Mesenchymal stem cell (in vitro differentiated cells and primary cell): Measurements from ENCODE around the gene BSCL2.
"Not testable (repeated sequence)": the region's sequence is repeated elsewhere in the genome, so short reads cannot be mapped to it uniquely, and the experiment has no call there.

Experiments
- DNase-seq: peaks from one replicate; pipeline ENCODE4 v3.0.0-alpha.2; 2013
- H2AFZ ChIP-seq: one replicate; pipeline ENCODE4 v1.6.1; 2013; ENCODE audit warnings: low read depth, mild to moderate bottlenecking, control low read depth, inconsistent platforms, low read length, moderate library complexity
- H2AK5ac ChIP-seq: 2 replicates; pipeline ENCODE4 v1.6.1; 2013; ENCODE audit warnings: low read length, moderate library complexity, mild to moderate bottlenecking, inconsistent platforms; ENCODE audit not compliant: severe bottlenecking
- H2BK120ac ChIP-seq: one replicate; pipeline ENCODE4 v1.6.1; 2013; ENCODE audit warnings: low read depth, mild to moderate bottlenecking, inconsistent platforms, low read length, moderate library complexity
- H2BK12ac ChIP-seq, 2 experiments: one replicate each; pipeline ENCODE4 v1.6.1; 2013; ENCODE audit warnings: inconsistent platforms in 2 of 2, low read length in 2 of 2, mild to moderate bottlenecking in 2 of 2, moderate library complexity in 2 of 2, control low read depth in 1 of 2
- H2BK15ac ChIP-seq: one replicate; pipeline ENCODE4 v1.6.1; 2013; ENCODE audit warnings: mild to moderate bottlenecking, low read depth, inconsistent platforms; ENCODE audit not compliant: poor library complexity, severe bottlenecking
- H2BK5ac ChIP-seq: 2 replicates; pipeline ENCODE4 v1.6.1; 2013; ENCODE audit warnings: low read depth, mild to moderate bottlenecking, low read length, control low read depth, inconsistent platforms; ENCODE audit not compliant: poor library complexity, severe bottlenecking
- H3K14ac ChIP-seq, 2 experiments: one replicate each; pipeline ENCODE4 v1.6.1; 2013; ENCODE audit warnings: inconsistent platforms in 2 of 2, low read length in 2 of 2, control low read depth in 1 of 2, mild to moderate bottlenecking in 1 of 2, moderate library complexity in 1 of 2
- H3K18ac ChIP-seq, 2 experiments: one replicate each; pipeline ENCODE4 v1.6.1; 2013; ENCODE audit warnings: inconsistent platforms in 2 of 2, low read length in 2 of 2, control low read depth in 1 of 2, low read depth in 1 of 2, mild to moderate bottlenecking in 1 of 2
- H3K23ac ChIP-seq, 2 experiments: one replicate each; pipeline ENCODE4 v1.6.1; 2013; ENCODE audit warnings: inconsistent platforms in 2 of 2, low read length in 2 of 2, mild to moderate bottlenecking in 2 of 2, moderate library complexity in 2 of 2, control low read depth in 1 of 2
- H3K27ac ChIP-seq: 2 replicates; pipeline ENCODE4 v1.5.1; 2013; ENCODE audit warnings: mild to moderate bottlenecking, moderate library complexity, low read length, control low read depth, inconsistent platforms; ENCODE audit not compliant: poor library complexity, severe bottlenecking
- H3K27me3 ChIP-seq, 2 experiments: 2 replicates each; pipeline versions ENCODE4 v1.6.1 to v1.7.0; 2013; ENCODE audit warnings: low read length in 2 of 2, mild to moderate bottlenecking in 2 of 2, moderate library complexity in 2 of 2, control low read depth in 1 of 2, inconsistent platforms in 1 of 2; ENCODE audit not compliant: control insufficient read depth in 1 of 2, insufficient read depth in 1 of 2
- H3K36me3 ChIP-seq, 2 experiments: 2 replicates each; pipeline versions ENCODE4 v1.6.1 to v1.7.0; 2013; ENCODE audit warnings: low read length in 2 of 2, control low read depth in 1 of 2, inconsistent platforms in 1 of 2, low read depth in 1 of 2, mild to moderate bottlenecking in 1 of 2; ENCODE audit not compliant: insufficient read depth in 2 of 2, control insufficient read depth in 1 of 2
- H3K4ac ChIP-seq, 2 experiments: one replicate each; pipeline ENCODE4 v1.6.1; 2013; ENCODE audit warnings: inconsistent platforms in 2 of 2, low read length in 2 of 2, mild to moderate bottlenecking in 2 of 2, moderate library complexity in 2 of 2, control low read depth in 1 of 2, low read depth in 1 of 2
- H3K4me1 ChIP-seq: 2 replicates; pipeline ENCODE4 v1.6.1; 2013; ENCODE audit warnings: low read depth, low read length, control low read depth; ENCODE audit not compliant: control insufficient read depth, insufficient read depth
- H3K4me2 ChIP-seq: 2 replicates; pipeline ENCODE4 v1.6.1; 2013; ENCODE audit warnings: low read length, mild to moderate bottlenecking, inconsistent platforms; ENCODE audit not compliant: poor library complexity, severe bottlenecking
- H3K4me3 ChIP-seq, 2 experiments: 2 replicates each; pipeline versions ENCODE4 v1.5.1 to v1.7.0; 2013; ENCODE audit warnings: low read length in 2 of 2, mild to moderate bottlenecking in 2 of 2, control low read depth in 1 of 2, low read depth in 1 of 2; ENCODE audit not compliant: insufficient read depth in 1 of 2
- H3K79me1 ChIP-seq: replicated peaks from 2 replicates; pipeline ENCODE4 v1.6.1; 2013; ENCODE audit warnings: mild to moderate bottlenecking, control low read depth, low read length, inconsistent platforms; ENCODE audit not compliant: poor library complexity, severe bottlenecking
- H3K9ac ChIP-seq: 2 replicates; pipeline ENCODE4 v1.7.0; 2013; ENCODE audit warnings: mild to moderate bottlenecking, low read length, moderate library complexity
- H3K9me3 ChIP-seq: 2 replicates; pipeline ENCODE4 v1.7.0; 2013; ENCODE audit warnings: mild to moderate bottlenecking, low read length; ENCODE audit not compliant: control insufficient read depth
- H4K8ac ChIP-seq: one replicate; pipeline ENCODE4 v1.6.1; 2013; ENCODE audit warnings: inconsistent platforms, mild to moderate bottlenecking, low read length, moderate library complexity
- H4K91ac ChIP-seq: one replicate; pipeline ENCODE4 v1.6.1; 2013; ENCODE audit warnings: mild to moderate bottlenecking, low read length, inconsistent platforms
- WGBS: methylation state at CpG from one replicate; pipeline ENCODE4 v1.1.7; 2013; ENCODE audit warnings: mixed read lengths; 5-methylcytosine and 5-hydroxymethylcytosine counted together

Gene BSCL2

GRCh38 chr11:62705413-62705812, 1.8 kb downstream of the BSCL2 start:
- Histone ChIP-seq H4K8ac (no peak overlapping the region), H3K4me1 (peaks cover 33% of the 10 kb centered on the region), H2BK120ac (no peak overlapping the region), H2AFZ (no peak overlapping the region), H2BK12ac (peak overlapping the region in 1 of 2 experiments; percentile 1), H3K23ac (peak overlapping the region in 1 of 2 experiments; percentile 63), H3K4me3 (peak overlapping the region in 1 of 2 experiments; percentile 91), H2BK15ac (no peak overlapping the region), H3K36me3 (peaks cover 35 to 36% of the 10 kb centered on the region in 2 experiments), H3K4ac (no peak overlapping the region), H3K79me1 (peaks cover 18% of the 10 kb centered on the region), H3K27me3 (no peaks in the 10 kb centered on the region), H2AK5ac (no peak overlapping the region), H3K4me2 (peak overlapping the region; percentile 68), H3K9me3 (no peaks in the 10 kb centered on the region), H3K18ac (peak overlapping the region in 1 of 2 experiments; percentile 19), H3K14ac (peak overlapping the region in 1 of 2 experiments; percentile 8), H2BK5ac (no peak overlapping the region), H3K9ac (peak overlapping the region; percentile 98), H3K27ac (peak overlapping the region; percentile 82), H4K91ac (peak overlapping the region; percentile 81)
- 78% methylated on average over 7 of the region's 7 CpGs for WGBS
- DNase-seq, result no peak

DNA sequence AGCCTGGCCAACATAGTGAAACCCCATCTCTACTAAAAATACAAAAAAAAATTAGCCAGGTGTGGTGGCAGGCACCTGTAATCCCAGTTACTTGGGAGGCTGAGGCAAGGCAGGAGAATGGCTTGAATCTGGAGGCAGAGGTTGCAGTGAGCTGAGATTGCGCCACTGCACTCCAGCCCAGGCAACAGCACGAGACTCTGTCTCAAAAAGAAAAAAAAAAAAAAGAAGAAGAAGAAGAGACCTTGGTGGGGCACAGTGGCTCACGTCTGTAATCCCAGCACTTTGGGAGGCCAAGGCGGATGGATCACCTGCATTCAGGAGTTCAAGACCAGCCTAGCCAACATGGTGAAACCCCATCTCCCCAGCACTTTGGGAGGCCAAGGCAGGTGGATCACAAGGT, 3.3 kb downstream of the BSCL2 start:
- H4K91ac ChIP-seq, DNase-seq, H2BK12ac ChIP-seq, H3K4ac ChIP-seq, H3K14ac ChIP-seq, H2AFZ ChIP-seq, H3K4me2 ChIP-seq, H2BK120ac ChIP-seq, H3K18ac ChIP-seq, H2BK15ac ChIP-seq, H3K27ac ChIP-seq, H3K27me3 ChIP-seq, H2AK5ac ChIP-seq, H3K9ac ChIP-seq, H3K23ac ChIP-seq, H3K4me3 ChIP-seq, H2BK5ac ChIP-seq, H4K8ac ChIP-seq, H3K9me3 ChIP-seq: not testable (repeated sequence)
- WGBS, result 100% methylated on average over 3 of the region's 4 CpGs
- peaks cover 20% of the 10 kb centered on the region for H3K79me1 ChIP-seq
- H3K4me1 ChIP-seq, result peaks cover 25% of the 10 kb centered on the region
- peaks cover 32 to 34% of the 10 kb centered on the region in 2 experiments for H3K36me3 ChIP-seq

DNA sequence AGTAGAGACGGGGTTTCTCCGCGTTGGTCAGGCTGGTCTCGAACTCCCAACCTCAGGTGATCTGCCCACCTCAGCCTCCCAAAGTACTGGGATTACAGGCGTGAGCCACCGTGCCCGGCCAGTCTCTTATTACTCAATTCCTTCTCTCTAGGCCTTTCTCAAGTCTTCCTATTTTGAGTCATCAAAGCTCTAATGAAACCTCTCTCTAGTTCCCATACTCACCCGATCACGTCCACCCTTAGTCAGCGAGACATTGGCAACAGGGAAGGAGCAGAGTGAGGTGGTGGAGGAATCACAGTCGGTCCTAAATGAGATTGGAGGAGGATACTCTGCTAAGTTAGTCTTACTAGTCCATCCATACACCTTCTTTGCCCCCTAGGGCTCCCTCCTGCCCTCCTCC, 5.0 kb downstream of the BSCL2 start:
- H3K4me2 ChIP-seq, result no peak overlapping the region
- no peak overlapping the region for H3K4ac ChIP-seq
- H2AK5ac ChIP-seq, result no peak overlapping the region
- H3K9me3 ChIP-seq, result no peaks in the 10 kb centered on the region
- peaks cover 14% of the 10 kb centered on the region for H3K4me1 ChIP-seq
- H3K36me3 ChIP-seq, result peaks cover 19 to 28% of the 10 kb centered on the region in 2 experiments
- no peak overlapping the region for H3K18ac ChIP-seq
- H4K8ac ChIP-seq, result no peak overlapping the region
- H3K14ac ChIP-seq, result no peak overlapping the region
- no peak overlapping the region for H2BK15ac ChIP-seq
- H2AFZ ChIP-seq, result no peak overlapping the region
- H2BK5ac ChIP-seq, result no peak overlapping the region
- no peak overlapping the region for H3K27ac ChIP-seq
- H3K9ac ChIP-seq, result no peak overlapping the region
- H2BK12ac ChIP-seq, result no peak overlapping the region
- no peaks in the 10 kb centered on the region for H3K27me3 ChIP-seq
- WGBS, result 100% methylated on average over 7 of the region's 11 CpGs
- no peak for DNase-seq
- no peak overlapping the region for H3K4me3 ChIP-seq
- H4K91ac ChIP-seq, result no peak overlapping the region
- no peak overlapping the region for H3K23ac ChIP-seq
- peaks cover 9% of the 10 kb centered on the region for H3K79me1 ChIP-seq
- no peak overlapping the region for H2BK120ac ChIP-seq

GRCh38 chr11:62694455-62695167, 12.6 kb downstream of the BSCL2 start:
- Histone ChIP-seq H3K9me3 (no peaks in the 10 kb centered on the region), H3K27me3 (no peaks in the 10 kb centered on the region), H3K79me1 (peaks cover 13% of the 10 kb centered on the region), H3K9ac (peak overlapping the region; percentile 77), H2AK5ac (peak overlapping the region; percentile 6), H2AFZ (no peak overlapping the region), H3K18ac (no peak overlapping the region), H3K4ac (no peak overlapping the region), H2BK5ac (no peak overlapping the region), H4K91ac (no peak overlapping the region), H2BK12ac (no peak overlapping the region), H2BK120ac (no peak overlapping the region), H2BK15ac (no peak overlapping the region), H3K4me3 (no peak overlapping the region), H3K4me2 (no peak overlapping the region), H3K23ac (no peak overlapping the region), H3K14ac (no peak overlapping the region), H3K36me3 (peaks cover 36 to 42% of the 10 kb centered on the region in 2 experiments), H3K4me1 (peaks cover 13% of the 10 kb centered on the region), H3K27ac (no peak overlapping the region), H4K8ac (no peak overlapping the region)
- 64% methylated on average over 14 of the region's 14 CpGs for WGBS
- DNase-seq, result peak; percentile 84
